ENCODE measurements around the gene CAPZB.

The CAPZB gene

DNA sequence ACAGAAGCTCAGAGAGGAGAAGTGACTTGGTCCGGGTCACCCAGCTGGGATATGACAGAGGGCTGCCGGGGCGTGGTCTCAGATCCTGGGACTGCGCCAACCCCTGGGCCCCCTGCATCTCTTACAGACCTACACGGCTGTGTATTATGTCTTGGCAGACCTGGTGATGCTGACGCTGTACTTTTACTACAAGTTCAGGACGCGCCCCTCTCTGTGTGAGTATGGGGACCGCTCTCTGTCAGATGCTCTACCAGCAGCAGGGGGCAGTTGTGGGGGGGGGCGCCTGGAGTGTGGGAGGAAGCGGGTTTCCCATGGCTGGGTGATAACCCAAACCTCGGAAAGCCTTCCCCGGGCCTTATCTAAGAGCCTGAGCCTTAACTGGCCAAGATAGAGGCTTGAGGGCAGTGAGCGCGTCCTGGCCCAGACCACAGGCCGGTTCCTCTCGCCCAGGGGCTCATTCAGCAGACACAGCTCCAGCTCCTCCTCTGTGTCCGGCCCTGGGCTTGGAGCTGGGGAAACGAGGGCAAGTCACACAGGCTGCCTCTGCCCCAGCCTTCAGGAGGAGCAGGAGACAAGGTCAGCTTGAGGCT lies 159.9 kb downstream of the CAPZB start:
- Mint-ChIP-seq H3K4me3 (no peak overlapping the region), H3K9me3 (no peaks in the 10 kb centered on the region), H3K27ac (no peak overlapping the region), H3K27me3 (no peaks in the 10 kb centered on the region), H3K4me1 (peaks cover 10% of the 10 kb centered on the region), H3K36me3 (peaks cover 62% of the 10 kb centered on the region)
- no peak for ATAC-seq

DNA sequence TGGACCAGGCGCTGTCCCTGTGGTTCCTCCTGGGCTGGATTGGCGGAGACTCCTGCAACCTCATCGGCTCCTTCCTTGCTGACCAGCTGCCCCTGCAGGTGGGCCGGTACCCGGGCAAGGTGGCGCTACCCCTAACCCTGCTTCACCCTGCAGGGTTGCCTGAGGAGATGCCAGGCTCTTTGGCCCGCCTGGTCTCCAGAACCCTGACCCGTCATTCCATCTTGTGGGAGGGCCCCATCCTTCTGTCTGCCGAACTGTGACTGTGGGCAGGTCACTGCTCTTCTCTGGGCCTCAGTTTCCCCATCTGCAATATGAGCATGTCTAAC lies 160.7 kb downstream of the CAPZB start:
- no peak overlapping the region for H3K27ac Mint-ChIP-seq
- peaks cover 10% of the 10 kb centered on the region for H3K4me1 Mint-ChIP-seq
- H3K36me3 Mint-ChIP-seq, result peaks cover 60% of the 10 kb centered on the region
- H3K27me3 Mint-ChIP-seq, result no peaks in the 10 kb centered on the region
- H3K4me3 Mint-ChIP-seq, result no peak overlapping the region
- ATAC-seq, result no peak
- H3K9me3 Mint-ChIP-seq, result no peaks in the 10 kb centered on the region

DNA sequence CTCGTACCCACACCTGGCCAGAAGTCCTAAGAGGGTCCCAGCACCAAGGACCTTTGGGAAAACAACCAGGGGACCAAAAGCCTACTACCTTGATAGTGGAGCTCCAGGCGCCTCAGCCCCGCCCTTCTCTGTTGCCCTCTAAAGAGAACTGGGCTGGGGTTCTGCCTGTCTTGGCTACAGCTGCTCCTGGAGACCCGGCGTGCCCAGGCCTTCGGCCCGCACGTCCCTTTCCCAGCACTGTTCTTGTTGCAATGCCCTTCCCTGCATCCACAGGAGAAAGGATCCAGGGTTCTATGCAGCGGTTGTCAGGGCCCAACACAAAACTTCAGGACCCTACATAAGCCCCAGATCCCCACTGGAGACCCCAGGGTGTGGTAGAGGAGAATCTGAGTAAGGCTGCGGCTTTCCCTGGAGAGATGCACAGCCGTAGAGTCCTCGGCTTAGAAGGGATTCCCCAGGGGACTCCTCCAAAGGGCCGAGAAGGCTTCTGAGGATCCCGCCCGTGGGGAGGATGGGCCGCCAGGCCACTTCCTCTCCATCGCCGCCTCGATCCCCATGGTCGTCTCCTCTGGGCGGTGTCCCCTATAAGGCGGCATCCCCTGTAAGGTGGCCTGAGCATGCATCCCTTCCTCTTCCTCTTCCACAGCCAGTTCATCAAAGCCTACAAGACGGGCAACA lies 161.2 kb downstream of the CAPZB start:
- H3K4me3 Mint-ChIP-seq, result no peak overlapping the region

DNA sequence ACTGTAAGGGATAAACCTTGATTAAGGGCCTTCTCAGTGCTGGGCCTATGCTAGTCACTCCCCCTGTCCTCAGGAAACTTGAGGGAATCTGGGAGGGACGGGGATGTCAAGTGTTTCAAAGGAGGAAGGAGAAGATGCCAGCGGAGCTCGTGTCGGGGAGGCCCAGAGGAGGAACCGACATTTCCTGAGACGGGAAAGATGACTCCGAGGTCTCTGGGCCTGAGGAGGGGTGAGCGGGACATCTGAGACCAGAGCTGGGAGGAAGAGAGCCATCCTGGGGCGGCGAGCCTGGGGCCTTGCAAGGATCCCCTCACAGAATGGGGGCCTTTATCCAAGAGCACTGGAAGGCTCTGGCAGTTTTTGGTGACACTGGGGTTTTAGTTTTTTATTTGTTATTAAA lies 162.9 kb downstream of the CAPZB start:
- peaks cover 55% of the 10 kb centered on the region for H3K36me3 Mint-ChIP-seq
- H3K4me3 Mint-ChIP-seq, result no peak overlapping the region
- no peak for ATAC-seq
- no peaks in the 10 kb centered on the region for H3K27me3 Mint-ChIP-seq
- no peak overlapping the region for H3K27ac Mint-ChIP-seq
- no peaks in the 10 kb centered on the region for H3K9me3 Mint-ChIP-seq
- H3K4me1 Mint-ChIP-seq, result peaks cover 21% of the 10 kb centered on the region

More for the DNA sequence above, 161.2 kb downstream of the CAPZB start:
- no peaks in the 10 kb centered on the region for H3K9me3 Mint-ChIP-seq
- peaks cover 10% of the 10 kb centered on the region for H3K4me1 Mint-ChIP-seq
- no peaks in the 10 kb centered on the region for H3K27me3 Mint-ChIP-seq
- peaks cover 60% of the 10 kb centered on the region for H3K36me3 Mint-ChIP-seq
- no peak for ATAC-seq
- H3K27ac Mint-ChIP-seq, result no peak overlapping the region

DNA sequence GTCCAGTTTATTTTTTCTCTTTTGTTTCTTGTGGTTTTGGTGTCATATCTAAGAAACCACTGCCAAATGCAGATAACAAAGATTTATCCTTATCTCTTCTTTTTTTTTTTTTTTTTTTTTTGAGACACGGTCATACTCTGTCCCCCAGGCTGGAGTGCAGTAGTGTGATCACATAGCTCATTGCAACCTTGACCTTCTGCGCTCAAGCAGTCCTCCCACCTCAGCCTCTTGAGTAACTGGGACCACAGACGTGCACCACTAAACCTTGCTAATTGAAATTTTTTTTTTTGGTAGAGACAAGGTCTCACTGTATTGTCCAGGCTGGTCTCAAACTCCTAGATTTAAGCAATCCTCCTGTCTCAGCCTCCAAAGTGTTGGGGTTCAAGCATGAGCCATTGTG lies 164.3 kb downstream of the CAPZB start:
- no peaks in the 10 kb centered on the region for H3K27me3 Mint-ChIP-seq
- H3K27ac Mint-ChIP-seq, result no peak overlapping the region
- no peaks in the 10 kb centered on the region for H3K9me3 Mint-ChIP-seq
- no peak overlapping the region for H3K4me3 Mint-ChIP-seq
- H3K4me1 Mint-ChIP-seq, result peaks cover 21% of the 10 kb centered on the region
- no peak for ATAC-seq
- peaks cover 44% of the 10 kb centered on the region for H3K36me3 Mint-ChIP-seq

DNA sequence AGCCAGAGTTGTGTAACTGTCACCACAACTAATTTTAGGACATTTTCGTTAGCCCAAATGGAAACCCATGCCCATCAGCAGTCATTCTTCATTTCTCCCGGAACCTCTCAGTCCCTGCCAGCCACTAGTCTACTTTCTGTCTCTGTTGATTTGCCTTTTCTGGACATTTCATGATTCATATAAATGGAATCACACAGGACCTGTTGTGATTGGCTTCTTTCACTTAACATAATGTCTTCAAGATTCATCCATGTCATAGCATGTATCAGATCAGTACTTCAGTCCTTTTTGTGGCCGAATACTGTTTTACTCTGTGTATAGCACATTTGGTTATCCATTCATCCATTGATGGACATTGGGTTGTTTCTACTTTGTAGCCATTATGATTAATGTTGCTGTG lies 166.1 kb downstream of the CAPZB start:
- H3K27ac Mint-ChIP-seq, result no peak overlapping the region
- no peak overlapping the region for H3K4me3 Mint-ChIP-seq
- peaks cover 32% of the 10 kb centered on the region for H3K36me3 Mint-ChIP-seq
- H3K27me3 Mint-ChIP-seq, result no peaks in the 10 kb centered on the region
- no peaks in the 10 kb centered on the region for H3K9me3 Mint-ChIP-seq
- ATAC-seq, result no peak
- peaks cover 39% of the 10 kb centered on the region for H3K4me1 Mint-ChIP-seq

DNA sequence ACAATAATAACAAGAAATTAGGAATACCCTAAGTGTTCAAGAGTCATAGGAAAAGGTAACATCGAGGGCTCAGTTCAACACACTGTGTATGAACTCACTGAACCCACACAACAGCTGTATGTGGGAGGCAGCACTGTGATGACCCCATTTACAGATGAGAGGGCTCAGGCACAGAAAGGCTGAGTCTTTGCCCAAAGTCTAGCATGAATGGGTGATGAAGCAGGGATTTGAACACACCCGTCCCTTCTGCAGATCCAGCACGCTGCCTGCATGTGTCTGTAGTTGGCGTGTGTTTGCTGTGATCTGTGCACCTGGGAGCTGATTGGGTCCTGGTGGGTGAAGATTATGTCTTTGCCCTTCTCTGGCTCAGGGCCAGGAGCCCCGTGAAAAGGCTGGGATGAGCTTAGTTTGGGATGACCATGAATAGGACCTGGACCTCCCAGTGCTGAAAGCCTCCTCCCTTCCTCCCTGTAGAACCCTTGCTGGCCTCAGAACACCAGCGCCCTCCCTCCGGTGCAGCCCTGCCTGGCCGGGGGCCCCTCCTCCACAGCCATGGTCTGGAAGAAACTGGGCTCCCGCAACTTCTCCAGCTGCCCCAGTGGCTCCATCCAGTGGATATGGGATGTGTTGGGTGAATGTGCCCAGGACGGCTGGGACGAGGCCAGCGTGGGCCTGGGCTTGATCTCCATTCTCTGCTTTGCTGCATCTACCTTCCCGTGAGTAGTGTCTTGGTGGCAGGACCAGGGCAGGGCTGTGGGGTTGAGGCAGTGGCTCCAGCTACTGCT lies 168.0 kb downstream of the CAPZB start:
- Mint-ChIP-seq H3K4me1 (peaks cover 56% of the 10 kb centered on the region), H3K9me3 (no peaks in the 10 kb centered on the region), H3K27me3 (no peaks in the 10 kb centered on the region), H3K27ac (peak overlapping the region; percentile 24), H3K4me3 (no peak overlapping the region), H3K36me3 (peaks cover 16% of the 10 kb centered on the region)
- no peak for ATAC-seq

DNA sequence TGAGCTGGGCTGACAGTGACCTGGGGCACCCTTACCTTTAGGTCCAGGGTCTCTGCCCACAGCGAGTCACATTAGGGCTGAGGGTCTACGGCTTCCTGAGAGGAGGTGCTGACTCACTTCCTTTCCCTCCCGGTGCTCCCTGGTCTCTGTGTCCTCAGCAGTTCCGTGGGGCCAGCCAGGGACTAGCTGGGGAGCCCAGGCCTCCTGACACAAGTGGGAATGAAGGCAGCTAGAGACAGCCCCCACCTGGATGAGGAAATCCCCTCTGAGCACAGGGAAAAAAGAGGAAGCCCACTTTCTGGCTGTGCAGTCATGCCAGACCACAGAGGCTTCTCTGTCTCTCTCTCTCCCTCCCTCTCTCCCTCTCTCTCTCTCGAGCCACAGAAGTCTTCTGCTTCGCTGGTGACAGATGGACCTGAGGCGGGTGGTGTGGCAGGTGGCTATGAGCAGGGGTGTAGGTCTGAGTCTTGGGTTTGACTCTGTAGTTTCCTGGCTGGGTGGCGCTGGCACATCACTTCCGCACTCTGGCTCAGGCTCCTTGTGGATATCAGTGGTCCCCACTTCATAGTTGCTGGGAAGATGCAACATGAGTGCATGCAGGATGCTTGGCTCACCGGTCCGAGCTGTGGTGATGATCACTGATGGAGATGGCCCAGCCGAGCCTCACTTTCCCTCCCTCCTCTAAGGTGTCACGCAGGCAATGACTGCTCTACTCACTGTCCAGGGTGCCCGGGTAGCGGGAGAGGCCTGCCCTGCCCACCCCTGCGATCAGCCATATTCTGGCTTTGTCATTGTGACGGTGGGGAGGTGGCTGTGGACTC lies 169.8 kb downstream of the CAPZB start:
- ATAC-seq, result peak; percentile 70
- Mint-ChIP-seq H3K27ac (peak overlapping the region; percentile 24), H3K4me1 (peaks cover 65% of the 10 kb centered on the region), H3K36me3 (peaks cover 14% of the 10 kb centered on the region), H3K27me3 (no peaks in the 10 kb centered on the region), H3K4me3 (peak overlapping the region; percentile 51), H3K9me3 (no peaks in the 10 kb centered on the region)

DNA sequence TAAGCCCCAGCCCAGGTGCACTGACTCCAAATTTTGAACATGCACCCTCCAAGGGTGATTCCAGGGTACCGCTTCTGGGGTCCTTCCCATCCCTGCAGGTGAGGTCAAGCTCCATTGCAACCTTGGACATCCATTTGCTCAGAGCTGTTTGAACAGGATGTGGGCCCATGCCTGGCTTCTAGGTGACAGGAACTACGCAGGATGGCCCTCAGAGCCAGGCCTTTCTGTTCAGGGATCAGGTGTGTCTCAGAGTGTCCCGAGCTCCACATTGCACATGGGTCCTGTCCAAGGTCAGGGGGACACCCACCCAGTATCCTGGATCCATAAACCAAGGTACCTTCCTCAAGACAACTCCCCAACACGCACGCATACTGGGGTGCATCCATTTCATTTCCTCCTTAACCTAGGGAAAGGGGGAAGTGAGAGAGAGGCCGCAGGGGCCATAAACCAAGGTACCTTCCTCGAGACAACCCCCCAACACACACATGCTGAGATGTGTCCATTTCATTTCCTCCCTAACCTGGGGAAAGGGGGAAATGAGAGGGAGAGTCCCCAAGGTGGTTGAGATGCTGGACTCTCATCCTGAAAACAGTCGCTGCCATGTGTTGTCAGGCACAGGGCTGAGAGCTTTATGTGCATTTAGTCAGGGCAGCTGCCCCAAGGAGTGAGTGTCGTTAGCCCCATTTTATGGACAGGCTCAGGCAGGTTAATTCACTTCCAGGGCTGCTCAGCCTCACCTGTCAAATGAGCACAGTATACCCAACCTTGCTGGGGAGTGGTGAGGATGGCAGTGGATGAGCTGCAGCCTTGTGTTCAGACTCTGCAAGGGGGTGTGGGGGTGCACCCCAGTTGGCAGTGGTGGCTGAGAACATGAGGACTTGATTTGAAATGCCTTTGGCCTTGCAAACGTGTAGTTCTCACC lies 171.1 kb downstream of the CAPZB start:
- Mint-ChIP-seq H3K27me3 (no peaks in the 10 kb centered on the region), H3K4me1 (peaks cover 67% of the 10 kb centered on the region), H3K27ac (peak overlapping the region; percentile 24), H3K9me3 (no peaks in the 10 kb centered on the region), H3K36me3 (peaks cover 11% of the 10 kb centered on the region), H3K4me3 (peak overlapping the region; percentile 32)
- no peak for ATAC-seq

DNA sequence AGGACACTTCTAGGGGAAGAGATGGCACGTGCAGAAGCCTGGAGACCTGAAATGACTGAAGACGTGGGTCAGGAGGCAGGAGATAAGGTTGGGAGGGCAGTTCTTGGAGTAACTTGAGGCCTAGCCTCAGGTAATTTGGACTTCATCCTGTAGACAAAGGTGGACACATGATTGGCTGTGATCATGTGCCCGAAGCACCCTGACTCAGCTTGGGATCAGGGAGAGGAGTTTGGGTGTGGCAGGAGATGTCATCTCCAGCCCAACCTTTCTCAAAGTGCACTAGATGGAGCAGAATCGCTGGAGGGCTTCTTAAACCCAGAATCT lies 171.7 kb downstream of the CAPZB start:
- ATAC-seq, result no peak
- H3K27ac Mint-ChIP-seq, result peak overlapping the region; percentile 24
- H3K36me3 Mint-ChIP-seq, result peaks cover 9% of the 10 kb centered on the region
- no peaks in the 10 kb centered on the region for H3K27me3 Mint-ChIP-seq
- H3K4me3 Mint-ChIP-seq, result peak overlapping the region; percentile 64
- no peaks in the 10 kb centered on the region for H3K9me3 Mint-ChIP-seq
- H3K4me1 Mint-ChIP-seq, result peaks cover 71% of the 10 kb centered on the region

DNA sequence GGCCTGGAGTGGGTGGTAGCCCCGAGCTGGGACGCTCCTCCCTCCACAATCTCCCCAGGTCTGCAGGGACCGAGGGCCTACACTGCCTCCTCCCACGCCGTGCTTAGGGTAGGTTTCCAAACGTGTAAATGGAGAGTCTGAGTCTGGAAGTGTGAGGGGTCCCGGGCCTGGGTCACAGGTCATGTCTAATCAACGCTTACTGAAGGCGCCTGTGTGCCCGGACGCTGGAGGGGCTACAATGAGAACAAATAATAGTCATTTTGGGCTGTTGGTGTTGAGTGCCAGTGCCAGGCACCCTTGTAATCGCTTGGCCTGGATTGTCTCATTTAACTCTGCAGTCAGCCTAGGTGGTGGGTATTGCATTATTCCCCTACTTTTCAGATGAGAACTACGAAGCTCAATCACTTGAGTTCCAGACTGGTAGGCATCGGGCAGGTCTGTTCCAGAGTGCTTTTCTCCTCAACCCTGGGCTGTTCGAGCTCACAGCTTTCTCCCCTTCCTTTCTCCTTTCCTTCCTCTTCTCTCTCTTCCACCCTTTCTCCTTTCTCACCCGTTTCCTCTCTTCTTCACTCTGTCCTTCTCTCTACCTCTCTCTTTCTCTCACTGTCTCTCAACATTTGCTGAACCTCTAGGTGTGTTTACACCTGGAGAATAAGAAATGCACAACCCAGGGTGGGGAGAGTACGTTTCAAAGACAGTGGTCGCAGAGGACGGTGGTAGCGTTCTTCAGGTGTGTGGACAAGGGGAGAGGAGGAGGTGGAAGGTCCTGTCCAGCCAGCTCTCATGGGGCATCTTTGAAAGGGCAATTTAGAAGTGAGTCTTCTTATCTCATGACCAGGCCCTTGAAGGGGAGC lies 172.3 kb downstream of the CAPZB start:
- Mint-ChIP-seq H3K9me3 (no peaks in the 10 kb centered on the region), H3K4me3 (peak overlapping the region; percentile 64), H3K36me3 (peaks cover 7% of the 10 kb centered on the region), H3K27me3 (no peaks in the 10 kb centered on the region), H3K4me1 (peaks cover 66% of the 10 kb centered on the region), H3K27ac (peak overlapping the region; percentile 24)
- peak; percentile 59 for ATAC-seq

DNA sequence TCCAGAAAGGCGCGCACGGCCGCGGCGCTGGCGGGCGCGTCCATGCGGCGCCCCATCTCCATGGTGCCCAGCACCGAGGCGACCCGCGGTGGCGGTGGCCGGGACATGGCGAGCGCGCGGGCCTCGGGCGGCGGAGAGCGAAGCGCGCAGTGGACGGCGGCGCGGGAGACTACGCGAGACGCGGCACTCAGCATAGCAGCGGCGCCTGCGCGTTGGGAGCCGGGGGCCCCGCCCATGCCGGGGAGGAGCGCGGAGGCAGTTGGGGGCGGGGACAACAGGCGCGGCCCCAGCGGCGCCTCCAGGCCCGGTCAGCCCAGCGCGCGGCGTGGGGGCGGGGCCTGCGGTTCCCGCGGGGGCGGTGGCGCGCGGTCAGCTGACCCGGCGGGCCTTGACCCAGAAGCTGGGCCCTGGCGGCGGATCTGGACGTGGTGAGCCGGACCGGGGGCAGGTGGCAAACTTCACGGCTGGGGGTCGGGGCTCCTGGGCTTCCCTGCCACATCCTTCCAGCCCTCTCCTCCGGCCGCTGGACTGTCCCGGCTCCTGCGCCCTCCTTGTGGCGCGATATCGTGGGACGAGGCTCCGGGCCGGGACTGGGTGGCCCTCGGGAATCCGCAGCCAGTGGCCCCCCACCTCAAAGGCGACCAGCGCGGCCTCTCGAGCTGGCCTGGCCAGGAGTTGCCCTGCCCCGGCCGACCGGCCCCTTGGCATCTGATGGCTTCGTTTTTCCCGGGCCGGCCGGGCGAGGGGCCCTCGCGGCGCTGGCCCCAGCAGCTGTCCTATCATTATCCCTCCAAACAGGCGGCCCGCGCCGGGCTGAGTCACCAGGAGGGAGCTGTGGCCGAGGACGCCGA lies 173.2 kb downstream of the CAPZB start, which contains the start of the genes AKR7A2 and SLC66A1:
Gene AKR7A2 (minus strand): TSS at position 214 of the 851 bp plus-strand sequence. CDS start 20 bp downstream, at position 194.
Gene SLC66A1 (plus strand): TSS at position 396 of the 851 bp plus-strand sequence. CDS start 5,352 bp downstream, outside the sequence.
- peak; percentile 93 for ATAC-seq
- H3K4me1 Mint-ChIP-seq, result peaks cover 61% of the 10 kb centered on the region

DNA sequence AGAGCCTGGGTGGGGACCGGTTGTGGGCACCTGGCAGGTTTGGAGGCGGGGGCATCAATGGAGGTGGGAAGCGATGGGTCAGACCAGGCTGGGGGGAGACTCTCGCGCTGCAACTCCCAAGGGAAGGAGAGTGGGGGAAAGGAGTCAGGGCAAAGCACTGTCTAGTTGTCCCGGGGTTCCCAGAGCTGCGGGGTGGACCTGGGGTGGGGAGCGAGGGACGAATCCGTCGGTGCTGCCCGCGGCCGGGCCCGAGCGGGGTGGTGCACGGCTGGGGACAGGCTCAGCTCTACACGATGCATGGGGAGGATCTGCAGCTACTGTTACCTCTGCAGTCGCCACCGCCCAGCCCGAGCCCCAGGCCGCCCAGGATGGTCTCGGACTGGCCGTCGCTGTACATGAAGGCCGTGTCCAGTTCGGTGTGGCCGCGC lies 173.8 kb downstream of the CAPZB start:
- H3K27me3 Mint-ChIP-seq, result no peaks in the 10 kb centered on the region
- H3K4me3 Mint-ChIP-seq, result peak overlapping the region; percentile 79
- peaks cover 22% of the 10 kb centered on the region for H3K36me3 Mint-ChIP-seq
- H3K9me3 Mint-ChIP-seq, result no peaks in the 10 kb centered on the region
- peaks cover 56% of the 10 kb centered on the region for H3K4me1 Mint-ChIP-seq
- ATAC-seq, result peak; percentile 7
- H3K27ac Mint-ChIP-seq, result peak overlapping the region; percentile 40

More for the DNA sequence above, 173.2 kb downstream of the CAPZB start, which contains the start of the genes AKR7A2 and SLC66A1:
- Mint-ChIP-seq H3K27ac (peak within 1 kb of the TSS; percentile 40), H3K9me3 (no peaks in the 10 kb centered on the region), H3K27me3 (no peaks in the 10 kb centered on the region), H3K36me3 (peaks cover 16% of the 10 kb centered on the region), H3K4me3 (peak within 1 kb of the TSS; percentile 79)
